GM12874 (cell line): ENCODE measurements around the gene ETV4.

Experiments
- TF ChIP-seq, protein P1 (sequence below): IDR thresholded peaks from 2 replicates; pipeline ENCODE4 v1.5.1; 2011; ENCODE audit warnings: low read depth, mild to moderate bottlenecking, control low read depth, low read length, moderate library complexity; ENCODE audit not compliant: insufficient read depth

The ETV4 gene

DNA sequence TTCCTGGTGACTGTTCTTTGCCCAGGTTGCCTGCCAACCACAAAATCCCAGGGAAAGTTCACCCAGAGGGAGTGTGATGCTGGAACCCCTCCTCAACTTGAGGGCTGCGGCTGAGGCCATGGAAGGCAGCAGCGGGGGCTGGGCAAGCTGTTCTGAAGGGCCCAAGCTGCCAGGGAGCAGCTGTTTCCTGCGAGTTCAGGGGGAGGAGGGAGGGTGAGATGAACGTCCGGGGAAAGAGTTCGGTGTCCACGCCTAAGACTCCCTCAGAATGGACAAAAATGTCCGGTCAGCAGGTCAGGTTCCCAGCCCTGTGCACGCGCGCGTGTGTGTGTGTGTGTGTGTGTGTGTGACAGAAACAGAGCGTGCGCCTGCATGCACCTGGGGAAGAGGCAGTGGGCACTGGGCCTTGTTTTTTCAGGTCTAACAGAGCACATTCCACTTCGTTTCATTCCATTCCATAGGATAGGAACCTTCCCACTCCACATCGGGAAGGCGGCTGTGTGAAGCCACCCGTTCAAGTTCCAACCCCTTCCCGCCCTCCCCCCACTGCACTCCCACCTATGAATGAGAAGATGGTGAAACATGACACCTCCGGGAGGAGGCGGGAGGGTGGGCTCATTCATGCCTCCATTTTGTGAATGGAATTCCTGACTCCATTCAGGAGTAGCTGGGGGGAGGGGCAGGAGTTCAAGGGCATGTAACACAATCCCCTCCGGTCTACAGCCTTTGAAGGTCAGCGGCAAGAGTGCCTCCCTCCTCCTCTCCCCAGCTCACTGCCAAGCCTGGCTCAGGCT, 15.7 kb downstream of the ETV4 start:
- TF ChIP-seq, protein P1, sequence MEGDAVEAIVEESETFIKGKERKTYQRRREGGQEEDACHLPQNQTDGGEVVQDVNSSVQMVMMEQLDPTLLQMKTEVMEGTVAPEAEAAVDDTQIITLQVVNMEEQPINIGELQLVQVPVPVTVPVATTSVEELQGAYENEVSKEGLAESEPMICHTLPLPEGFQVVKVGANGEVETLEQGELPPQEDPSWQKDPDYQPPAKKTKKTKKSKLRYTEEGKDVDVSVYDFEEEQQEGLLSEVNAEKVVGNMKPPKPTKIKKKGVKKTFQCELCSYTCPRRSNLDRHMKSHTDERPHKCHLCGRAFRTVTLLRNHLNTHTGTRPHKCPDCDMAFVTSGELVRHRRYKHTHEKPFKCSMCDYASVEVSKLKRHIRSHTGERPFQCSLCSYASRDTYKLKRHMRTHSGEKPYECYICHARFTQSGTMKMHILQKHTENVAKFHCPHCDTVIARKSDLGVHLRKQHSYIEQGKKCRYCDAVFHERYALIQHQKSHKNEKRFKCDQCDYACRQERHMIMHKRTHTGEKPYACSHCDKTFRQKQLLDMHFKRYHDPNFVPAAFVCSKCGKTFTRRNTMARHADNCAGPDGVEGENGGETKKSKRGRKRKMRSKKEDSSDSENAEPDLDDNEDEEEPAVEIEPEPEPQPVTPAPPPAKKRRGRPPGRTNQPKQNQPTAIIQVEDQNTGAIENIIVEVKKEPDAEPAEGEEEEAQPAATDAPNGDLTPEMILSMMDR, result no peak

DNA sequence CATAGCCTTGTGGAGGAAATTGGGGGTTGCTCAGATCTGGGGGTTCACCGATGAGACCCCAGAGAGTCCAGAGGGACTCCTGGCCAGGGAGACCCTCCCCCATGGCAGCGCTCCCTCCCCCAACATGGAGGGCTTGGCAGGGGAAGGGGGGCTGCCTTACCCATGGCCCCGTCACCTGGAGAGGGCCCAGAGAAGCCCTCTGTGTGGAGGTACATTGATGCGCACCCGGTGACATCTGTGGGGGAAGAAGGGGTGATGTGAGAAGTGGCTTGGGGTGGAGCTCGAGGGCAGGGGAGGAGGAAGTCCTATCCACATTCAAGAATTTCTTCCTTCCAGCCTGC, 16.2 kb downstream of the ETV4 start:
- TF ChIP-seq, protein P1, result no peak

DNA sequence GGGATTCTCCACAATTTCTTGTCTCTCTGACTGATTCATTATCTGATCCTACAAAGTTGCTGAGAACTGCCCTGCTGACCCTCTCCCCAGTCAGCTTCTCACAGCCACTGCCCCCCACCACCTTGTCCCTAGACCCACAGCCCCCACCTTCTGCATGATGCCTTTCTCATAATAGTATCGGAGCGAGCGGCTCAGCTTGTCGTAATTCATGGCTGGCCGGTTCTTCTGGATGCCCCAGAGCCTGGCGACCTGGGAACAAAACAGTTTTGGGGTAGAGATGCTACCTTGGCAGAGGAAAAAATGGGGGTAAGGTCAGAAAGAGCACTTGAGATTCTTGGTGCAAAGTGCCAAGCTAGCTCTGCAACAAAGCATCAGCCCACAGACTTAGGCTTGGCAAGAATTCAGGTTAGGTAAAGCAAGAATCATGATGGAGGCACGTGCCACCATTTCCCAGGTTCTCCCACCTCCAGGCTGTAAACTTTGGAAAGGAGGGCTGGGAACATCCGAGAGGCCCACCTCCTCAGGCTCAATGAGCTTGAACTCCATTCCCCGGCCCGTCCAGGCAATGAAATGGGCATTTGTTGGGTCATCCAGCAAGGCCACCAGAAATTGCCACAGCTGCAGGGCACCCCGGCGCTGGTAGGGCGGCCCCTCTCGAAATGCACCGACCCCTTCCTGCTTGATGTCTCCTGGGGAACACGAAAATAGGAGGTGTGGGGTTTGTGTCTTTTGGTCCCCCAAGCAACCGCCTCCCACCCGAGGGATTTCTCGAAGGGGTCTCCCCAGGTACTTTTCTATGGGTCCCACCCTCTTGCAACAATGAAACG, 16.9 kb downstream of the ETV4 start:
- TF ChIP-seq, protein P1, result no peak

DNA sequence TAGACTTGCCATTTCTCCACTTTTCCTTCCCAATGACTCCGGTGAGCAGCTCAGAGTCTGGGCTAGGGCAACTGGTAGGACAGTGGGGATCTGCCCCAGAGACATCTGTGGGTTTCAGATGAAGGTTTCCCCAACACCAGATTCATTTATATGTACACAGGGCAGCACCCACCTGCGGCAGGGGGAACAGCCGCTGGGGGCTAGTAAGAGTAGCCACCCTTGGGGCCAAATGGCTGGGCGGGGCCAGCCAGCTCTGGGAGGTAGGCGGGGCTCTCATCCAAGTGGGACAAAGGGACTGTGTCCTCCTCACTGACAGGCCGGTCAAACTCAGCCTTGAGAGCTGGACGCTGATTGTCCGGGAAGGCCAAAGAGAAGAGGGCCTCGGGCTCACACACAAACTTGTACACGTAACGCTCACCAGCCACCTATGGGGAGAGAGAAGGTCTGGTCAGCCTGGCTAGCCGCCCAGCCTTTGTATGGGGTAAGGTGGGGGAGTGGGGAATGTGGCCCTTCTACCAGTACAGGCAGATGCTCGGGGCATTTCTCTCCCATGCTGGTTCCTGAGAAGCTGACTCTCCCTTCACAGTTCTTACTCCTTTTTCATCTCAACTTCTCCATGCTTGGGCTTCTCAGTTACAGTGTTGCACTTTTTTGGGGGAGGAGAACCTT, 17.7 kb downstream of the ETV4 start:
- TF ChIP-seq, protein P1, result no peak

DNA sequence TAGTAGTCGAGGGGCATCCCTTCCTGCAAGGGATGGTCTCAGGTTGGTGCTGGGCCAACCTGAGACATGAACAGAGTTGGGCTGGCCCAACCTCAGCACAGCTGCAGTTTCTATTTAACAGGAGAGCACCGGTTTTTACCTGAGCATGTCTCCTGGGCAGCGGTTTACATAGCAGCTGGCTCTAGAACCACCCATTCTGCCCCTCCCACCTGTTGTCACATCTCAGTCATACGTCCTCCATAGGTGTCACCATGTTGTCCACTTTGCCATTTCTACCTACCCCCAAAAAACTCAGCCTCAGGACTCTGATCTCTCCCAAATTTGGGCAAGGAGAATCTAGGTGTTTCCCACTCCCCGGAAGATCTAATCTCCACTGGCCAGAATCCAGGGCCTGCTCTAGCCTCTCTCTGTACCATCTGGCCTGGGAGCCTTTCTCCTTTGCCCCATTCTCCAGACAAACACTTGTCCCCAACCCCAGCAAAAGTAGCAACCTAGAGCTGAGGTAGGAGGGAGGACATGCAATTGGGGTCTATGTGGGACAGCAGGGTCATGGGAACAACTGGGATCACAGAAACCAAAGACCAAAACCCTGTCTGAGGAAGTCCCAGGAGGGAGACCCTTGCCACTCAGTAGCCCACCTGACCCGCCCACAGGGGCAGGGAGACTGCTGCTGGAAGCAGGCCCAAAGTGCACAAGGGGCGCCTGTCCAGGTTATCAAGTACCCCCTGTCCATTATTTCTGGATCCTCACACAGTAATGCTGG, 19.1 kb downstream of the ETV4 start:
- TF ChIP-seq, protein P1, result no peak

DNA sequence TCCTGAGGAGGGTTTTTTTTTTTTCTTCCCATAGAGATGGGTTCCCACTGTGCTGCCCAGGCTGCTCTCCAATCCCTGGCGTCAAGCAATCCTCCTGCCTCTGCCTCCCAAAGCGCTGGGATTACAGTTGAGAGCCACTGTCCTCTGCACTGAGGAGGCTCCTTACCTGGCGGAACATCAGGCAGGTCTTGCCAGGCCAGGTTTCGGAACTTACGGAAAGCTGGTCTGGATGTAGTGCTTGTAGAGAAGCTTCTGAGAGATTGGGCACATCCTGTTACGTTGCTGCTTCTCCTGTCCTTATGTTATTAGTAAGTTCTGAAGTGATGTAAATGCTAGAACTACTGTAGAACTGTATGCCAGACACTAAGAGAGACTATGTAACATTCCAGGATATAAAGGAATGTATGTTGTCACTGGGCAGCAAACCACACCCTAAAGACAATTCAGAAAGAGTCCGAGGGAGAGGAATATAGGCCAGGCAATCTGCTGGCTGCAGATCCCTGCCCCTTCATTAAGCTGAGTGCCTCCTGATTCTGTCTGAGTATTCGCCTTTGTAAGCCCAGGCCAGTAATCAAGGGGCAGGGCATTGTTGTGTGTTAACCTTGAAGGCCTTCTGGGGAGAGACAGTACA, 21.1 kb downstream of the ETV4 start:
- TF ChIP-seq, protein P1, result no peak
